Measurements from ENCODE around the gene KCNN3. TPM values are rescaled to one million over a fixed set of nuclear protein-coding genes. Genes with fewer than 3 reads are reported as not detected.

Gene KCNN3
- total RNA-seq, 2 experiments from 2014 or later: 0.06 TPM; not detected in 1

- Mint-ChIP-seq H3K4me1 (peaks cover 4% of the 10 kb centered on the region), H3K4me3 (no peak overlapping the region), H3K27ac (no peak overlapping the region), H3K36me3 (no peaks in the 10 kb centered on the region), H3K9me3 (no peaks in the 10 kb centered on the region), H3K27me3 (peaks cover 8% of the 10 kb centered on the region)
- no peak for DNase-seq
- POLR2A ChIA-PET: no interaction called here
- ATAC-seq (ENCODE audit: low read depth): no peak
These were observed 31.6 kb downstream of the KCNN3 start for GRCh38 chr1:154838461-154838860.

GRCh38 chr1:154837672-154838171 is 32.4 kb downstream of the KCNN3 start:
- no peaks in the 10 kb centered on the region for H3K9me3 Mint-ChIP-seq
- POLR2A ChIA-PET: no interaction called here
- H3K4me3 Mint-ChIP-seq: no peak overlapping the region
- H3K36me3 Mint-ChIP-seq: no peaks in the 10 kb centered on the region
- ATAC-seq (ENCODE audit: low read depth) (no peak), DNase-seq (no peak)
- H3K4me1 Mint-ChIP-seq: peaks cover 8% of the 10 kb centered on the region
- no peak overlapping the region for H3K27ac Mint-ChIP-seq
- H3K27me3 Mint-ChIP-seq: peaks cover 8% of the 10 kb centered on the region

- H3K4me1 Mint-ChIP-seq: peaks cover 10% of the 10 kb centered on the region
- POLR2A ChIA-PET: no interaction called here
- H3K27me3 Mint-ChIP-seq: peaks cover 8% of the 10 kb centered on the region
- DNase-seq: no peak
- no peak for ATAC-seq (ENCODE audit: low read depth)
- H3K9me3 Mint-ChIP-seq: no peaks in the 10 kb centered on the region
- no peak overlapping the region for H3K27ac Mint-ChIP-seq
- H3K4me3 Mint-ChIP-seq: no peak overlapping the region
- no peaks in the 10 kb centered on the region for H3K36me3 Mint-ChIP-seq
These were observed 32.9 kb downstream of the KCNN3 start for GRCh38 chr1:154837034-154837671.

- Mint-ChIP-seq H3K36me3 (no peaks in the 10 kb centered on the region), H3K27ac (no peak overlapping the region)
- POLR2A ChIA-PET: no interaction called here
These were observed 34.4 kb downstream of the KCNN3 start for GRCh38 chr1:154835531-154836324.

GRCh38 chr1:154833841-154834240 is 36.2 kb downstream of the KCNN3 start:
- ATAC-seq (ENCODE audit: low read depth): no peak
- Mint-ChIP-seq H3K27ac (no peak overlapping the region), H3K4me3 (no peak overlapping the region), H3K36me3 (no peaks in the 10 kb centered on the region), H3K27me3 (peaks cover 8% of the 10 kb centered on the region), H3K4me1 (peaks cover 7% of the 10 kb centered on the region), H3K9me3 (no peaks in the 10 kb centered on the region)
- POLR2A ChIA-PET: no interaction called here
- DNase-seq: no peak

More at GRCh38 chr1:154835531-154836324, 34.4 kb downstream of the KCNN3 start:
- ATAC-seq (ENCODE audit: low read depth) (no peak), DNase-seq (no peak)
- Mint-ChIP-seq H3K9me3 (no peaks in the 10 kb centered on the region), H3K27me3 (peaks cover 8% of the 10 kb centered on the region), H3K4me3 (no peak overlapping the region), H3K4me1 (peaks cover 10% of the 10 kb centered on the region)

- DNase-seq: no peak
- Mint-ChIP-seq H3K9me3 (no peaks in the 10 kb centered on the region), H3K4me3 (no peak overlapping the region), H3K4me1 (peaks cover 7% of the 10 kb centered on the region), H3K27me3 (peaks cover 9% of the 10 kb centered on the region), H3K27ac (no peak overlapping the region), H3K36me3 (no peaks in the 10 kb centered on the region)
- ATAC-seq (ENCODE audit: low read depth): no peak
- POLR2A ChIA-PET: interaction anchor here (0.9 kb wide), 1 partner anchor 8 kb away, joined by 3 read pairs; no protein-coding TSS in a partner anchor
These were observed 36.9 kb downstream of the KCNN3 start for GRCh38 chr1:154833209-154833608.

GRCh38 chr1:154832384-154832783 is 37.7 kb downstream of the KCNN3 start:
- Mint-ChIP-seq H3K9me3 (no peaks in the 10 kb centered on the region), H3K4me3 (no peak overlapping the region), H3K27ac (no peak overlapping the region)

GRCh38 chr1:154831462-154831861 is 38.6 kb downstream of the KCNN3 start:
- H3K9me3 Mint-ChIP-seq: no peaks in the 10 kb centered on the region
- peaks cover 2% of the 10 kb centered on the region for H3K27me3 Mint-ChIP-seq
- POLR2A ChIA-PET: no interaction called here

More at GRCh38 chr1:154832384-154832783, 37.7 kb downstream of the KCNN3 start:
- no peak for ATAC-seq (ENCODE audit: low read depth)
- DNase-seq: no peak
- POLR2A ChIA-PET: interaction anchor here (0.9 kb wide), 1 partner anchor 9 kb away, joined by 3 read pairs; no protein-coding TSS in a partner anchor
- no peaks in the 10 kb centered on the region for H3K36me3 Mint-ChIP-seq
- H3K27me3 Mint-ChIP-seq: peaks cover 10% of the 10 kb centered on the region
- H3K4me1 Mint-ChIP-seq: peaks cover 7% of the 10 kb centered on the region

GRCh38 chr1:154829062-154829461 is 41.0 kb downstream of the KCNN3 start:
- DNase-seq (no peak), ATAC-seq (ENCODE audit: low read depth) (no peak)
- peaks cover 7% of the 10 kb centered on the region for H3K4me1 Mint-ChIP-seq
- POLR2A ChIA-PET: interaction anchor here (1.2 kb wide), 1 partner anchor 9 kb away, joined by 3 read pairs; no protein-coding TSS in a partner anchor
- H3K36me3 Mint-ChIP-seq: no peaks in the 10 kb centered on the region
- H3K27ac Mint-ChIP-seq: no peak overlapping the region
- peaks cover 1% of the 10 kb centered on the region for H3K27me3 Mint-ChIP-seq
- no peak overlapping the region for H3K4me3 Mint-ChIP-seq
- H3K9me3 Mint-ChIP-seq: no peaks in the 10 kb centered on the region

More at GRCh38 chr1:154831462-154831861, 38.6 kb downstream of the KCNN3 start:
- Mint-ChIP-seq H3K4me1 (peaks cover 7% of the 10 kb centered on the region), H3K36me3 (no peaks in the 10 kb centered on the region), H3K27ac (no peak overlapping the region), H3K4me3 (no peak overlapping the region)
- ATAC-seq (ENCODE audit: low read depth) (no peak), DNase-seq (no peak)

GRCh38 chr1:154824179-154825000 is 45.7 kb downstream of the KCNN3 start:
- POLR2A ChIA-PET: no interaction called here
- no peaks in the 10 kb centered on the region for H3K36me3 Mint-ChIP-seq
- no peak overlapping the region for H3K27ac Mint-ChIP-seq
- DNase-seq (no peak), ATAC-seq (ENCODE audit: low read depth) (no peak)
- no peak overlapping the region for H3K4me3 Mint-ChIP-seq
- H3K9me3 Mint-ChIP-seq: no peaks in the 10 kb centered on the region
- peaks cover 8% of the 10 kb centered on the region for H3K4me1 Mint-ChIP-seq
- H3K27me3 Mint-ChIP-seq: peaks cover 1% of the 10 kb centered on the region

- ATAC-seq (ENCODE audit: low read depth): no peak
- POLR2A ChIA-PET: no interaction called here
- Mint-ChIP-seq H3K27me3 (no peaks in the 10 kb centered on the region), H3K9me3 (no peaks in the 10 kb centered on the region), H3K27ac (no peak overlapping the region), H3K36me3 (no peaks in the 10 kb centered on the region), H3K4me3 (no peak overlapping the region), H3K4me1 (peaks cover 8% of the 10 kb centered on the region)
- no peak for DNase-seq
These were observed 47.4 kb downstream of the KCNN3 start for GRCh38 chr1:154822717-154823116.

- ATAC-seq (ENCODE audit: low read depth): no peak
- Mint-ChIP-seq H3K4me1 (peaks cover 8% of the 10 kb centered on the region), H3K4me3 (no peak overlapping the region), H3K27ac (no peak overlapping the region), H3K36me3 (no peaks in the 10 kb centered on the region), H3K27me3 (no peaks in the 10 kb centered on the region), H3K9me3 (no peaks in the 10 kb centered on the region)
- no peak for DNase-seq
- POLR2A ChIA-PET: no interaction called here
These were observed 47.8 kb downstream of the KCNN3 start for GRCh38 chr1:154822233-154822632.

GRCh38 chr1:154821083-154821482 is 49.0 kb downstream of the KCNN3 start:
- no peak for DNase-seq
- Mint-ChIP-seq H3K27me3 (no peaks in the 10 kb centered on the region), H3K27ac (no peak overlapping the region), H3K4me3 (no peak overlapping the region), H3K4me1 (peaks cover 8% of the 10 kb centered on the region), H3K36me3 (no peaks in the 10 kb centered on the region), H3K9me3 (no peaks in the 10 kb centered on the region)
- POLR2A ChIA-PET: interaction anchor here (0.6 to 1.1 kb wide), 2 partner anchors 15 to 38 kb away, joined by 3 to 4 read pairs; no protein-coding TSS in a partner anchor
- no peak for ATAC-seq (ENCODE audit: low read depth)

Data from activated naive CD8-positive, alpha-beta T cell treated with anti-CD3 and anti-CD28 coated beads, Interleukin-2, amount 10 ng/mL, durations not matched to agents 7 days and 5 days (primary cell).